Colonic mucosa (tissue), 4 donors: Measurements from ENCODE around the gene PUSL1. TPM values are rescaled to one million over a fixed set of nuclear protein-coding genes. Genes with fewer than 3 reads are reported as not detected.

Source experiments
- DNase-seq: peaks from one replicate; pipeline ENCODE4 v3.0.0-alpha.2; 2020
- H3K27ac ChIP-seq: fragments of 200-600 bp; one replicate; pipeline ENCODE4 v1.8.0; 2021
- H3K27me3 ChIP-seq: fragments of 200-600 bp; one replicate; pipeline ENCODE4 v1.8.0; 2021
- H3K36me3 ChIP-seq: fragments of 200-600 bp; one replicate; pipeline ENCODE4 v1.8.0; 2021
- H3K4me1 ChIP-seq: fragments of 200-600 bp; one replicate; pipeline ENCODE4 v1.8.0; 2021; ENCODE audit warnings: mild to moderate bottlenecking
- H3K4me3 ChIP-seq: fragments of 200-600 bp; one replicate; pipeline ENCODE4 v1.8.0; 2021
- H3K9ac ChIP-seq, 2 donors: one replicate each; pipeline ENCODE4 v1.7.0; 2013; ENCODE audit warnings: control low read depth in 2 of 2, low read depth in 2 of 2, low read length in 2 of 2
- H3K9me3 ChIP-seq: fragments of 200-600 bp; one replicate; pipeline ENCODE4 v1.8.0; 2021
- CTCF ChIP-seq: fragments of 200-600 bp; IDR thresholded peaks from one replicate; pipeline ENCODE4 v1.8.0; 2022; ENCODE audit warnings: antibody characterized with exemption, mild to moderate bottlenecking
- intact Hi-C: fragments of 100-400 bp; cut with DNase I; formaldehyde crosslinking; loops from one replicate; pipeline ENCODE4 v1.14.1; 2022
- total RNA-seq, 2 donors: library from RNA; stranded (reverse); fragmentation: NEBNext Ultra II Directional in 1 of 2; extraction: Animal tissue kit (Norgen Biotek cat#: 25700) in 1 of 2; gene quantifications; one replicate each; pipeline ENCODE4 v1.2.1, GENCODE V29; 2021
- donor health status: healthy.
- donor health status: DM: no; HTN: no; CAD: no.
- donor health status: DM: no; HTN: no; CAD: no.

The PUSL1 gene
- 10 to 100 TPM; 14.3 to 35.8 TPM for total RNA-seq

GRCh38 chr1:1307923-1308755 is at the start of gene PUSL1, which contains the start of gene ACAP3:
TSS of gene PUSL1 (plus strand) at chr1:1308597. CDS start at chr1:1308644, 47 bp downstream.
TSS of gene ACAP3 (minus strand) at chr1:1307930. CDS start at chr1:1307815, 115 bp downstream.
- H3K9ac ChIP-seq = peak within 1 kb of the TSS; percentile 77 to 97
- no peaks in the 10 kb centered on the region for H3K36me3 ChIP-seq
- no peaks in the 10 kb centered on the region for H3K27me3 ChIP-seq
- no peak for TF ChIP-seq CTCF
- H3K9me3 ChIP-seq = no peaks in the 10 kb centered on the region
- peak; percentile 82 for DNase-seq
- intact Hi-C loops = no loop called here
- H3K27ac ChIP-seq = peak within 1 kb of the TSS; percentile 88
- H3K4me3 ChIP-seq = peak within 1 kb of the TSS; percentile 80
- H3K4me1 ChIP-seq = peaks cover 30% of the 10 kb centered on the region

GRCh38 chr1:1259119-1259488 is 49.3 kb upstream of the PUSL1 start:
- Histone ChIP-seq H3K9ac (no peak overlapping the region), H3K27me3 (no peaks in the 10 kb centered on the region), H3K4me1 (no peaks in the 10 kb centered on the region), H3K36me3 (peaks cover 14% of the 10 kb centered on the region), H3K9me3 (no peaks in the 10 kb centered on the region), H3K27ac (no peak overlapping the region), H3K4me3 (no peak overlapping the region)
- TF ChIP-seq CTCF = no peak
- intact Hi-C loops = no loop called here
- DNase-seq = no peak

GRCh38 chr1:1259540-1259939 is 48.9 kb upstream of the PUSL1 start:
- no peak for TF ChIP-seq CTCF
- peaks cover 14% of the 10 kb centered on the region for H3K36me3 ChIP-seq
- H3K27ac ChIP-seq = no peak overlapping the region
- H3K4me3 ChIP-seq = no peak overlapping the region
- no peaks in the 10 kb centered on the region for H3K4me1 ChIP-seq
- no peaks in the 10 kb centered on the region for H3K27me3 ChIP-seq
- DNase-seq = no peak
- intact Hi-C loops = no loop called here
- H3K9ac ChIP-seq = no peak overlapping the region
- H3K9me3 ChIP-seq = no peaks in the 10 kb centered on the region

GRCh38 chr1:1259951-1260600 is 48.3 kb upstream of the PUSL1 start:
- Histone ChIP-seq H3K36me3 (peaks cover 14% of the 10 kb centered on the region), H3K9ac (no peak overlapping the region), H3K4me1 (no peaks in the 10 kb centered on the region), H3K27ac (no peak overlapping the region), H3K27me3 (no peaks in the 10 kb centered on the region), H3K9me3 (no peaks in the 10 kb centered on the region), H3K4me3 (no peak overlapping the region)
- intact Hi-C loops = no loop called here
- no peak for DNase-seq
- TF ChIP-seq CTCF = no peak

- no peaks in the 10 kb centered on the region for H3K4me1 ChIP-seq
- H3K9me3 ChIP-seq = no peaks in the 10 kb centered on the region
- H3K27ac ChIP-seq = no peak overlapping the region
- H3K27me3 ChIP-seq = no peaks in the 10 kb centered on the region
- intact Hi-C loops = no loop called here
- peaks cover 14% of the 10 kb centered on the region for H3K36me3 ChIP-seq
- no peak overlapping the region for H3K9ac ChIP-seq
- no peak for DNase-seq
- no peak for TF ChIP-seq CTCF
- no peak overlapping the region for H3K4me3 ChIP-seq
These were observed 47.4 kb upstream of the PUSL1 start for GRCh38 chr1:1260843-1261560.
